ENCODE measurements around the gene CFAP77.

CFAP77 gene

DNA sequence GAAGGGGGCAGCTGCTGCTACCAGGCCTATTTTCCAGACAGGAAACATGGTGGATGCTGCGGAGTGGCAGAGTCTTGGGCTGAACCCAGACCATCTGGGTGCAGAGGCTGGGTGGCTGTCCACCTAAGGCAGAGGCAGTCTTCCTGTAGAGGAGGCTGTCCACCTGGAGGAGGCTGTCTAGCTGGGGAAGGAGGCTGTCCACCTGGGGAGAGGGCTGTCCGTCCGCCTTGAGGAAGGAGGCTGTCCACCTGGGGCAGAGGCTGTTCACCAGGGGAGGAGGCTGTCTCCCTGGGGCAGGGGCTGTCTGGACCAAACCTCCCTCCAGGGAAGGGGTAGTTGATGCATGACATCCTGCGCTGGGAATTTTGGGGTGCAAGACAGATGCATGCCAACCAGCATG is 133.2 kb downstream of the CFAP77 start:
- Mint-ChIP-seq H3K4me1 (ENCODE audit: low read depth) (no peaks in the 10 kb centered on the region), H3K4me3 (no peak overlapping the region), H3K9me3 (no peaks in the 10 kb centered on the region), H3K27ac (no peak overlapping the region), H3K27me3 (peaks cover 31% of the 10 kb centered on the region), H3K36me3 (ENCODE audit: low read depth) (no peaks in the 10 kb centered on the region)
- no peak for DNase-seq

DNA sequence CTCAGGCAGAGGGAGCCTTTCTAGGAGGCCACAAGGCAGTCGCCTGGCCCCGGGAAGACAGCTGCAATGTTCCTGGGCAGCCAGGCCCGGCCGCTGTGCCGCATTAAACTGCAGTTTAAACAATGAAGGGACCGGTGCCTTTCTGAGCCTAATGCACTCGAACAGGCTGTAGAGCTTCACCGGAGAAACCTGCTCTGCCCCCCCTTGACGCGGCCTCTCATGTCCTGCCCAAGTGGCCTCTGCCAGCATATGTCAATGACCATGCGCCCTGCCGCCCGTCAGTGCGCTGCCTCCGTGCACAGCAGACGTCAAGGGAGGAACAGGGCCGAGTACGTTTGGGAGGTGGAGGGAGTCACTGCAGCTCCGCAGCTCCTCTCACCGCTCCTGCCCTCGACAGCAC is 133.9 kb downstream of the CFAP77 start:
- no peak overlapping the region for H3K27ac Mint-ChIP-seq

GRCh38 chr9:132545578-132545977 is 135.6 kb downstream of the CFAP77 start:
- Mint-ChIP-seq H3K4me3 (no peak overlapping the region), H3K4me1 (ENCODE audit: low read depth) (no peaks in the 10 kb centered on the region), H3K36me3 (ENCODE audit: low read depth) (no peaks in the 10 kb centered on the region), H3K27me3 (peaks cover 31% of the 10 kb centered on the region), H3K27ac (no peak overlapping the region), H3K9me3 (no peaks in the 10 kb centered on the region)
- DNase-seq: no peak

More for the DNA sequence above, 133.9 kb downstream of the CFAP77 start:
- no peak overlapping the region for H3K4me3 Mint-ChIP-seq
- H3K27me3 Mint-ChIP-seq: peaks cover 31% of the 10 kb centered on the region
- no peaks in the 10 kb centered on the region for H3K4me1 Mint-ChIP-seq (ENCODE audit: low read depth)
- H3K36me3 Mint-ChIP-seq (ENCODE audit: low read depth): no peaks in the 10 kb centered on the region
- DNase-seq: no peak
- H3K9me3 Mint-ChIP-seq: no peaks in the 10 kb centered on the region

- Mint-ChIP-seq H3K27me3 (peaks cover 31% of the 10 kb centered on the region), H3K9me3 (no peaks in the 10 kb centered on the region)
Measured at GRCh38 chr9:132546148-132547051, 136.4 kb downstream of the CFAP77 start.

DNA sequence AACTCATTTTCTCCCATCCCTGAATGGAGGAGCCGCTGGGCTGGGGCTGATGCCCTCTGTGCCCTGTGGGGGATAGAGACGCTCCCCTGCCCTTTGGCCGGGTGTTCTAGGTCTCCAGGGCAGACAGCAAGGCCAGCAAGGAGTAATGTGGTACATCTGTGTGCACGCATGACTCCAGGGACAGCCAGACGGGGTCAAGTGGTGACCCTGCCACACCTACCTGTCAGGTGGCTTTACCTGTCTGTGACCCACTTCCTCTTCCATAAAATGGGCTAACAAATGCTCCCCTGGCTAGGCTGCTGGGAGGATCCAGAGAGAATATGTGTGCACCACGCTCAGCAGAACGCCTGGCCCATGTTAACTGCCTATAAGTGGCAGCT is 137.0 kb downstream of the CFAP77 start:
- H3K27ac Mint-ChIP-seq: no peak overlapping the region
- H3K9me3 Mint-ChIP-seq: no peaks in the 10 kb centered on the region
- no peaks in the 10 kb centered on the region for H3K36me3 Mint-ChIP-seq (ENCODE audit: low read depth)
- DNase-seq: no peak
- peaks cover 31% of the 10 kb centered on the region for H3K27me3 Mint-ChIP-seq
- H3K4me1 Mint-ChIP-seq (ENCODE audit: low read depth): no peaks in the 10 kb centered on the region
- no peak overlapping the region for H3K4me3 Mint-ChIP-seq

More at GRCh38 chr9:132546148-132547051, 136.4 kb downstream of the CFAP77 start:
- H3K36me3 Mint-ChIP-seq (ENCODE audit: low read depth): no peaks in the 10 kb centered on the region
- H3K27ac Mint-ChIP-seq: no peak overlapping the region
- no peak for DNase-seq
- no peaks in the 10 kb centered on the region for H3K4me1 Mint-ChIP-seq (ENCODE audit: low read depth)
- no peak overlapping the region for H3K4me3 Mint-ChIP-seq

DNA sequence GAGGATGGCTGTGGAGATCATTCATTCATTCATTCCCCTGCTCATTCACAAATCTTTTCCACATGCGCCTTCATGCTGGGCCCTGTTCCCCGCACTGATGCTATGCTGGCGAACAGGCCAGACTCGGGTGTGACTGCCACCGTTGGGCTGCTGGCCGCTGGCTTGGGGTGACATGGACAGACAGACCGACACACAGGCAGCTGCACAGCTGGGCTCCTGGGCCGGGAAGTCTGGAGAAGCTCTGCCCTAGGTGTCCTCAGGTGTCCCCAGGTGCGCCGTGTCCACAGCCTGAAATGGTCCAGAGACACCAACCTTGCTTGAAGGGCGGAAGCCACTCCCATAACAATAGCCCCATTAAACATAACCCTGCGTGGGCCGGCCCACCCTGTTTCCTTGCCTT is 137.4 kb downstream of the CFAP77 start:
- H3K9me3 Mint-ChIP-seq: no peaks in the 10 kb centered on the region
- H3K4me3 Mint-ChIP-seq: no peak overlapping the region
- no peaks in the 10 kb centered on the region for H3K36me3 Mint-ChIP-seq (ENCODE audit: low read depth)
- DNase-seq: no peak
- no peaks in the 10 kb centered on the region for H3K4me1 Mint-ChIP-seq (ENCODE audit: low read depth)
- peaks cover 31% of the 10 kb centered on the region for H3K27me3 Mint-ChIP-seq
- H3K27ac Mint-ChIP-seq: no peak overlapping the region

DNA sequence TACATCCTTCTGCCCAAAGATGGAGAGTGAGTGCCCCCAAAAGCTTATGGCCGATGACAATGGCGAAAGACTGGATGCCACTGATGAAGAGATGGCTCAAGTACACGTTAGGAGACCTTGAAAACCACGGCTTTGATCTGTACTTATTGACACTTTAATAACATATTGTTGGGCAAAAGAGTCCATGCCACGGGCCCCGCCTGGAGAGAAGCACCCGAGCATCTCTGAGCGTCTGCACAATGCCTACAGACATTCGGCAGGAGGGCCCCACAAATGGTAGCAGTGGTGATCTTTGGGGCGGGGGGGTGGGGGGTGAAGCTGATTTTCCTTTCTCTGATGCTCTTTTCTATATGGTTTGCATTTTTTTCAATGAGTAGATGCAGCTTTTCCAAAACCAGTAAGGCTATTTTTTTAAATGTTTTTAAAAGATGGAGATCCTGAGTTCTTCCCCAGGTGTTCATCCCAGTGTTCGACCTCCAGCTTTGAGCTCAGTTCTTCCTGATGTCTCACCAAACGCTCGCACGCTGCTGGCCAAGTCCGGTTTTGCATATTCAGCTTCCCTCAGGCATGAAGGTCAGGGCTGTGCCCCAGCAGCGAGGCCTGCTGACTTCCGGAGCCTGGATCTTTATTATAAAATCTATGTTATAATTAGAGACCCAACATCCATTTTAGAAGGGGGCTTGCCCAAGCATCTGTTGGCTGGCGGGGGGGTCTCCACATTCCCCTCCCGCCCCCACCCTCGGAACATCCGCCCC is 138.1 kb downstream of the CFAP77 start:
- H3K27ac Mint-ChIP-seq: no peak overlapping the region
- no peaks in the 10 kb centered on the region for H3K36me3 Mint-ChIP-seq (ENCODE audit: low read depth)
- DNase-seq: no peak
- no peaks in the 10 kb centered on the region for H3K9me3 Mint-ChIP-seq
- H3K4me3 Mint-ChIP-seq: no peak overlapping the region
- H3K4me1 Mint-ChIP-seq (ENCODE audit: low read depth): no peaks in the 10 kb centered on the region
- H3K27me3 Mint-ChIP-seq: peaks cover 31% of the 10 kb centered on the region

GRCh38 chr9:132548751-132549640 is 139.0 kb downstream of the CFAP77 start:
- Mint-ChIP-seq H3K4me1 (ENCODE audit: low read depth) (no peaks in the 10 kb centered on the region), H3K27me3 (peaks cover 31% of the 10 kb centered on the region), H3K36me3 (ENCODE audit: low read depth) (no peaks in the 10 kb centered on the region), H3K4me3 (no peak overlapping the region), H3K9me3 (no peaks in the 10 kb centered on the region), H3K27ac (no peak overlapping the region)
- DNase-seq: no peak

DNA sequence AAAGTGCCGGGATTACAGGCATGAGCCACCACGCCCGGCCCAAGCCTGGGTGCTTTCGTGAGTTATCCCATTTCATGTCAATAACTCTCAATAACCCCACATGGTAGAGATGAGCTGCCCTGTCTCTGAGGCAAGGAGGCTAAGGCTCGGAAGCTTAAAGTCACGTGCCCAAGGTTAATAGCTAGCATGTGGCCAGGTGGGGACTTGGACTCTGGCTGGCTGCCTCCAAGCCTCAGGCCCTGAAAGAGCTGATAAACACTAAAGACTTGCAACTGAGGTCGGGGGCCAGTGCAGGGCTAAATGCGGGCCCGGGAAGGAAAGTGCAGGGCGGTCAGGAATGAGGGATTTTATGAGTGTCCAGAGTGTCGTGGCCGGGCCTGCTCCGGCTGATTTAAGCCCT is 141.5 kb downstream of the CFAP77 start:
- no peaks in the 10 kb centered on the region for H3K4me1 Mint-ChIP-seq (ENCODE audit: low read depth)
- no peak overlapping the region for H3K4me3 Mint-ChIP-seq
- no peaks in the 10 kb centered on the region for H3K36me3 Mint-ChIP-seq (ENCODE audit: low read depth)
- no peak overlapping the region for H3K27ac Mint-ChIP-seq
- no peak for DNase-seq
- no peaks in the 10 kb centered on the region for H3K9me3 Mint-ChIP-seq
- H3K27me3 Mint-ChIP-seq: peaks cover 16% of the 10 kb centered on the region

DNA sequence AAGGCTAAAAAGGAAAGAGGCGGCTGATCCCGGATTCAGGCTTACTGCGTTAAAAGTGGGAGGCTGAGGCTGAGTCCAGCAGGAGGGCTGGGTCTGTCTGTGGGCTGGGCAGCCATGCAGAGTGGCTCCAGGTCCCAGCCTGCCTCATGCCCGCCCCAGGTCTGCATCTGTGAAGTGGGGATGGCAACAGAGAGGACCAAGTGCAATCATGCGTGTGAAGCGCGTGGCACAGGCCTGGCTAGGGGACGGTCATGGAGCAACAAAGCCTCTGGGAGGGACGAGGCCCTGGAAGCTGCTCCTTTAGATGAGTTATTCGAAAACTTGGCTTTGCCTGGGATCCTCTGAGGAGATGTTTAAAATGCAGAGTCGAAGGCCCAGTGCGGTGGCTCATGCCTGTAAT is 142.0 kb downstream of the CFAP77 start:
- H3K27ac Mint-ChIP-seq: no peak overlapping the region
- H3K9me3 Mint-ChIP-seq: no peaks in the 10 kb centered on the region
- no peaks in the 10 kb centered on the region for H3K4me1 Mint-ChIP-seq (ENCODE audit: low read depth)
- H3K36me3 Mint-ChIP-seq (ENCODE audit: low read depth): no peaks in the 10 kb centered on the region
- H3K4me3 Mint-ChIP-seq: no peak overlapping the region
- DNase-seq: no peak
- H3K27me3 Mint-ChIP-seq: peaks cover 16% of the 10 kb centered on the region

GRCh38 chr9:132554755-132555154 is 144.7 kb downstream of the CFAP77 start:
- Mint-ChIP-seq H3K27ac (no peak overlapping the region), H3K27me3 (peaks cover 19% of the 10 kb centered on the region), H3K4me1 (ENCODE audit: low read depth) (no peaks in the 10 kb centered on the region), H3K9me3 (peaks cover 4% of the 10 kb centered on the region), H3K36me3 (ENCODE audit: low read depth) (no peaks in the 10 kb centered on the region), H3K4me3 (no peak overlapping the region)
- DNase-seq: no peak

DNA sequence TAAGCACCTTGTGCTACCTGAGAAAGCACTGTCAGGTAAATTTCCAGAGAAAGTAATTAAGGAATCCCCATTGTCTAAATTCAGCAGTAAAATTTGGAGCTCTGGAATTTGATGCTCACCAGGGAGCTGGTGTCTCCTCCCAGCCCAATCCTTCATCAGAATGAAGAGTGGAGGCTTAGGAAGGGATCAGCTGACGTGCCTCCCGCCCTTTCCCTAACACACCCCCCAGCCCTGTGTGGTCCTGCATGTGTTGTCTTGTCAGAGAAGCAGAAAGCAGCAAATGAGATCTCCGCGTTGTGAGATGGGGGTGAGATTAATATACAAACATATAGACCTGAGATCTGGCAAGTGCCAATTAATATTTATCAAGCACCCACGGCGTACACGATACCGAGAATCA is 145.5 kb downstream of the CFAP77 start:
- H3K9me3 Mint-ChIP-seq: peaks cover 4% of the 10 kb centered on the region
- peaks cover 24% of the 10 kb centered on the region for H3K27me3 Mint-ChIP-seq
- H3K4me3 Mint-ChIP-seq: no peak overlapping the region
- no peaks in the 10 kb centered on the region for H3K4me1 Mint-ChIP-seq (ENCODE audit: low read depth)
- H3K27ac Mint-ChIP-seq: no peak overlapping the region
- no peaks in the 10 kb centered on the region for H3K36me3 Mint-ChIP-seq (ENCODE audit: low read depth)
- DNase-seq: no peak

GRCh38 chr9:132556235-132556634 is 146.2 kb downstream of the CFAP77 start:
- H3K36me3 Mint-ChIP-seq (ENCODE audit: low read depth): no peaks in the 10 kb centered on the region
- H3K27me3 Mint-ChIP-seq: peaks cover 31% of the 10 kb centered on the region
- H3K9me3 Mint-ChIP-seq: peaks cover 4% of the 10 kb centered on the region
- no peak overlapping the region for H3K4me3 Mint-ChIP-seq
- DNase-seq: no peak
- H3K27ac Mint-ChIP-seq: no peak overlapping the region
- H3K4me1 Mint-ChIP-seq (ENCODE audit: low read depth): no peaks in the 10 kb centered on the region

DNA sequence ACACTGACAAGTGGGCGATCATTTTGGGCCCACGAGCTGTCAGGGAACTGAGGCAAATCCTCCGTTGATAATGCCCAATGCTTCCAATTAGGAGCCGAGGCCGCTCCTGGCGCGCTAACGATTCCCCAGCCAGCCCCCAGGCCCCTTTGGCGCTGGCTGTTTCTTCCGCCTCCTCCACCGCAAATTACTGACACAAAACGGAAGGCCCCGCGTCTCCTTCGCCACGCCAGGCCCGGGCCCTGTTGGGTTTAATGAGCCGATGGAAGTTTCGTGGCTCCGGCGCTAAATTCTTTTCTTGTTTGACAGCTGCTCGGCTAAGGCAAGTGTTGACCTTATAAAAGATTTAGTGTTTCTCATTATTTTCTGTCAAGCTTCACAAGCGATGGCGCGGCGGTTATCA is 146.7 kb downstream of the CFAP77 start:
- peaks cover 4% of the 10 kb centered on the region for H3K9me3 Mint-ChIP-seq
- DNase-seq: no peak
- H3K27me3 Mint-ChIP-seq: peaks cover 34% of the 10 kb centered on the region
- no peaks in the 10 kb centered on the region for H3K36me3 Mint-ChIP-seq (ENCODE audit: low read depth)
- no peaks in the 10 kb centered on the region for H3K4me1 Mint-ChIP-seq (ENCODE audit: low read depth)
- no peak overlapping the region for H3K4me3 Mint-ChIP-seq
- no peak overlapping the region for H3K27ac Mint-ChIP-seq
